Measurements from ENCODE around the gene PRPF18.
"Not testable (repeated sequence)": the region's sequence is repeated elsewhere in the genome, so short reads cannot be mapped to it uniquely, and the experiment has no call there.

PRPF18 gene, protein sequence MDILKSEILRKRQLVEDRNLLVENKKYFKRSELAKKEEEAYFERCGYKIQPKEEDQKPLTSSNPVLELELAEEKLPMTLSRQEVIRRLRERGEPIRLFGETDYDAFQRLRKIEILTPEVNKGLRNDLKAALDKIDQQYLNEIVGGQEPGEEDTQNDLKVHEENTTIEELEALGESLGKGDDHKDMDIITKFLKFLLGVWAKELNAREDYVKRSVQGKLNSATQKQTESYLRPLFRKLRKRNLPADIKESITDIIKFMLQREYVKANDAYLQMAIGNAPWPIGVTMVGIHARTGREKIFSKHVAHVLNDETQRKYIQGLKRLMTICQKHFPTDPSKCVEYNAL

DNA sequence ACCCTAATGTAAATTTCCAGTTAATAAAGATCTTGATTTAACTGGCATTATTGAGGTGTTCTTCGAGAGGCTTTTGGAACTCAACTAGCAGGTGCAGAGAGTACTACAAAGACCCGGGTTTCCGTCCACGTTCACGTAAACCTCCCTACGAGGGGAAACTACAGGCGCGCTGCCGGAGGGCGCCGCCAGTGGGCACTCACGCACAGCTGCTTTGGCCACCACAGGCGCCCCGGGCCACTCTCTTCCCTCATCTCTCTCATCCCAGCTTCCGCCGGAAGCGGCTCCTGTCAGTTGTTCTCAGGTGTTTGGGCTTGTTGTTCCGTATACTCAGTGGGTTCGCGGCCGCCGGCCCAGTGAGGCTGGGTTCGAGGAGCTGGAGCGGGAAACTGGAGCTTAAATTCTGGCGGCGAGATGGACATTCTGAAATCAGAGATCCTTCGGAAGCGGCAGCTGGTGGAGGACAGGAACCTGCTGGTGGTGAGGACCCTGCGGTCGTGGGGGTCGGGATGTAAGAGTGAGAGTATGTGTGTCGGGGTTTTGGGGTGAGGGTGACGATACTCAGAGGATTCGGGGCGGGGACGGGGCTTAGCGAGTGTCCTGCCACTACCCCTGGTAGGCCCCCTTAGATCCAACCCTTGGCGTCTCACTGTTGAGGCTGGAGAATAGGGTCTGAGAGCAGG, at the start of gene PRPF18:
PRPF18 (plus strand) TSS at position 290 of the 680 bp plus-strand sequence; CDS start at position 412, 122 bp downstream.
- peak within 1 kb of the TSS; percentile 98 for H3K27ac Mint-ChIP-seq
- peaks cover 18% of the 10 kb centered on the region for H3K27me3 Mint-ChIP-seq (ENCODE audit: low read depth)
- H3K4me3 Mint-ChIP-seq, result peak within 1 kb of the TSS; percentile 100
- H3K9me3 Mint-ChIP-seq, result no peaks in the 10 kb centered on the region
- H3K36me3 Mint-ChIP-seq (ENCODE audit: low read depth), result peaks cover 11% of the 10 kb centered on the region
- H3K4me1 Mint-ChIP-seq (ENCODE audit: low read depth), result peaks cover 21% of the 10 kb centered on the region

DNA sequence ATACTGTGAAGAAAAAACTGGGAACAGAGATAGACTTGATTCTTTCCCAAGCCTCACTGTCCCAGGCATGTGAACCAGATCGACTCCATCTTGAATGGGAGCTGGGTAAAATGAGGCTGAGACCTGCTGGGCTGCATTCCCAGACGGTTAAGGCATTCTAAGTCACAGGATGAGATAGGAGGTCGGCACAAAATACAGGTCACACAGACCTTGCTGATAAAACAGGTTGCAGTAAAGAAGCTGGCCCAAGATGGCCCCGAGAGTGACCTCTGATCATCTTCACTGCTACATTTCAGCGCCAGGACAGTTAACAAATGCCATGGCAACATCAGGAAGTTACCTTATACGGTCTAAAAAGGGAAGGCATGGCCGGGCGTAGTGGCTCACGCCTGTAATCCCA, 48.8 kb upstream of the PRPF18 start:
- not testable (repeated sequence) for H3K9me3 Mint-ChIP-seq; H3K4me3 Mint-ChIP-seq; H3K4me1 Mint-ChIP-seq (ENCODE audit: low read depth); H3K27ac Mint-ChIP-seq; H3K36me3 Mint-ChIP-seq (ENCODE audit: low read depth)
- H3K27me3 Mint-ChIP-seq (ENCODE audit: low read depth), result peaks cover 30% of the 10 kb centered on the region

DNA sequence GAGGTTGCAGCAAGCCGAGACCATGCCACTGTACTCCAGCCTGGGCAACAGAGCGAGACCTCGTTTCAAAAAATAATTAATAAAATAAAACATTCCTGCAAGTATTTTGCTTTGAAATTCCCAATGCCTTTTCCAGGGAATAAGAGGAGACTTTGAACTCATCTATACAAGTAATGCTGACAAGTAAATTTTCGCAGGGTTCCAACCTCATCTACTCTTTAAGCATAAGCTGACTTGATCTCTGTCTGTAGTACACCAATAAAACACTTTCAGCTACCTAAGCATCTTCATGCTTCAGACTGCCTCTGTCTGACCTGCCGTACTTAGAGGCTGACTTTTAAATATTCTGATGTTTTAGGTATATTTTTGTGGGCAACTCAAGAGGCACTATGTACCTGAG, 44.2 kb upstream of the PRPF18 start:
- peaks cover 29% of the 10 kb centered on the region for H3K27me3 Mint-ChIP-seq (ENCODE audit: low read depth)
- H3K4me1 Mint-ChIP-seq (ENCODE audit: low read depth), result no peaks in the 10 kb centered on the region
- no peak overlapping the region for H3K4me3 Mint-ChIP-seq
- no peaks in the 10 kb centered on the region for H3K36me3 Mint-ChIP-seq (ENCODE audit: low read depth)
- no peaks in the 10 kb centered on the region for H3K9me3 Mint-ChIP-seq
- H3K27ac Mint-ChIP-seq, result no peak overlapping the region

DNA sequence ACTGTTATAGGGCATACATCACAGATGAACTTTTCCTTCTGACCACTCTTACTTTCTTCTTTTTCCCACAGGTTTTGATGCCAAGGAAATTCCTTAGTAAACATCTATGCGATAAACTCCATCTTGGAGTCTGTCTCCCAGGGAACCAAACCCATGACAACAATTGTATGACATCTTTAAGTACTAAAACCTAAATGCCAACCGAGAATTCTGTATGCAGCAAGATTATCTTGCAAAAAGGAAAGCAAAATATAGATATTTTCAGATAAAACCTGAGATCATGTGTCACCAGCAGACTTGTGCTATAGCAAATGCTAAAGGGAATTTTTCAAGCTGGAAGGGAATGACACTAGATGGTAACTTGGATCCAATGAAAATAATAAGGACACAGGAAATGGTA, 36.0 kb upstream of the PRPF18 start:
- Mint-ChIP-seq H3K27me3 (ENCODE audit: low read depth) (peaks cover 22% of the 10 kb centered on the region), H3K36me3 (ENCODE audit: low read depth) (no peaks in the 10 kb centered on the region), H3K4me1 (ENCODE audit: low read depth) (no peaks in the 10 kb centered on the region), H3K9me3 (peaks cover 4% of the 10 kb centered on the region), H3K27ac (no peak overlapping the region), H3K4me3 (no peak overlapping the region)

DNA sequence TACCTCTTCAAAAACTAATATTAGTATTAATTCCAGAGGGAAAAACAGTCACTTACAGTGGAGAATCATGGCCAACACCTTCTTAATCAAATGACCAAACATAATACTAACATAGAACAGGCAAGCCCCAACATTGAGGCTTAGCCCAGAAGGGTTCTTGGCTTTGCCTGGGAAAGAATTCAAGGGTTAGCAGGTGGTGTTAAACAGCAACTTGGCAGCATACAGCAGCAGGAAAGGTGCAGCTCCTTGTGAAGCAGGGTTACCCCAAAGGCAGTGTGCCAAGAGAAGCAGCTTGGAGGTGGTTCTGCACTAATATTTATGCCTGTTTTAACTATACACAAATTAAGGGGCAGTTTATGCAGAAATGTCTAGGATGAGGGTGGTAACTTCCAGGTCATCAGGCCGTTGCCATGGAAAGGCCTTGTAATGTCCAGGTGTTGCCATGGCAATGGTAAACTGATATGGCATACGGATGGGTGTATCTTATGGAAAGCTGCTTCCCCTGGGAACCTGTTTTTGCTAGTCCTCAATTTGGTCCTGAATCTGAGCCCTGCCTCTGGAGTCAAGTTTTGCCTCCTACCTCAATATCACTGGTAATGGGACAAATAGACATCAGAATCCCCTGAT, 30.8 kb upstream of the PRPF18 start:
- H3K9me3 Mint-ChIP-seq, result no peaks in the 10 kb centered on the region
- no peak overlapping the region for H3K27ac Mint-ChIP-seq
- peaks cover 2% of the 10 kb centered on the region for H3K4me1 Mint-ChIP-seq (ENCODE audit: low read depth)
- peaks cover 4% of the 10 kb centered on the region for H3K27me3 Mint-ChIP-seq (ENCODE audit: low read depth)
- H3K36me3 Mint-ChIP-seq (ENCODE audit: low read depth), result no peaks in the 10 kb centered on the region
- no peak overlapping the region for H3K4me3 Mint-ChIP-seq

DNA sequence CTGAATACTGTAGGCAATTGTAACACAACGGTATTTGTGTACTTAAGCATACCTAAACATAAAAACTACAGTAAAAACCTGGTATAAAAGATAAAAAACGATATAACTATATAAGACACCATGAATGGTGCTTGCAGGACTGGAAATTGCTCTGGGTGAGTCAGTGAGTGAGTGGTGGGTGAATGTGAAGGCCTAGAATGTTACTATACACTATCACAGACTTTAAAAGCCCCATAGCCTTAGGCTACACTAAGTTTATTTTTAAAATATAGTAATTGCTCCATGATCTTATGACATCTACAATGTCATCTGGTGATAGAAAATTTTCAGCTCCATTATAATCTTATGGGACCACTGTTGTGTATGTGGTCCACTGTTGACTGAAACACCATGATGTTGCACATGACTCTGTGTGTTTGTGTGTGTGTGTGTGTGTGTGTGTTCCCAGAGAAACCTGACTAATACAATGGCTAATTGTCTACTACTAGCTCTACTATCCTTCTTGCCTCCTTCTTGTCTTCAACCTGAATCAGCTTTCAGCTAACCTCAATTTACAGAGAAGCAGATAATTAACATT, 27.6 kb upstream of the PRPF18 start:
- H3K36me3 Mint-ChIP-seq (ENCODE audit: low read depth), result no peaks in the 10 kb centered on the region
- no peak overlapping the region for H3K4me3 Mint-ChIP-seq
- no peak overlapping the region for H3K27ac Mint-ChIP-seq
- H3K9me3 Mint-ChIP-seq, result no peaks in the 10 kb centered on the region
- H3K4me1 Mint-ChIP-seq (ENCODE audit: low read depth), result peaks cover 2% of the 10 kb centered on the region
- no peaks in the 10 kb centered on the region for H3K27me3 Mint-ChIP-seq (ENCODE audit: low read depth)

DNA sequence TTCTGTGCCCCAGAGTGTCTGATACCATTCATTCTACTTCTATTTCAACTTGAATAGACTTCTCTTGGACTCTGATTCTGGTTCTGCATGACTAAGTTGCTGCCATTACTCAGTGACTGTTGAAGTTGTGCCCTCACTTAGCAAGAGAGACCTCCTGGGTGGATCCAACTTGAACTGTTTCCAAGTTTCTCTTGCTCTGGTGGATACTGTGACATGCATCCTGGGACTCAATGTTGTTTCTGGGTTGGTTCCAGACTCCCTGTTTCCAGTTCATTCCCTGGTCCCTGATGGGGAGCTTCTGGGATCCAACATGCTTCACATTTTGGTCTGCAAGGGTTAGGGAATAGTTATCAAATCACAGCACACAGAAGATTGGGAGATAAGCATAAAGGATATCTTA, 26.2 kb upstream of the PRPF18 start:
- peaks cover 2% of the 10 kb centered on the region for H3K4me1 Mint-ChIP-seq (ENCODE audit: low read depth)
- no peak overlapping the region for H3K27ac Mint-ChIP-seq
- no peaks in the 10 kb centered on the region for H3K27me3 Mint-ChIP-seq (ENCODE audit: low read depth)
- H3K36me3 Mint-ChIP-seq (ENCODE audit: low read depth), result no peaks in the 10 kb centered on the region
- H3K4me3 Mint-ChIP-seq, result no peak overlapping the region
- no peaks in the 10 kb centered on the region for H3K9me3 Mint-ChIP-seq

DNA sequence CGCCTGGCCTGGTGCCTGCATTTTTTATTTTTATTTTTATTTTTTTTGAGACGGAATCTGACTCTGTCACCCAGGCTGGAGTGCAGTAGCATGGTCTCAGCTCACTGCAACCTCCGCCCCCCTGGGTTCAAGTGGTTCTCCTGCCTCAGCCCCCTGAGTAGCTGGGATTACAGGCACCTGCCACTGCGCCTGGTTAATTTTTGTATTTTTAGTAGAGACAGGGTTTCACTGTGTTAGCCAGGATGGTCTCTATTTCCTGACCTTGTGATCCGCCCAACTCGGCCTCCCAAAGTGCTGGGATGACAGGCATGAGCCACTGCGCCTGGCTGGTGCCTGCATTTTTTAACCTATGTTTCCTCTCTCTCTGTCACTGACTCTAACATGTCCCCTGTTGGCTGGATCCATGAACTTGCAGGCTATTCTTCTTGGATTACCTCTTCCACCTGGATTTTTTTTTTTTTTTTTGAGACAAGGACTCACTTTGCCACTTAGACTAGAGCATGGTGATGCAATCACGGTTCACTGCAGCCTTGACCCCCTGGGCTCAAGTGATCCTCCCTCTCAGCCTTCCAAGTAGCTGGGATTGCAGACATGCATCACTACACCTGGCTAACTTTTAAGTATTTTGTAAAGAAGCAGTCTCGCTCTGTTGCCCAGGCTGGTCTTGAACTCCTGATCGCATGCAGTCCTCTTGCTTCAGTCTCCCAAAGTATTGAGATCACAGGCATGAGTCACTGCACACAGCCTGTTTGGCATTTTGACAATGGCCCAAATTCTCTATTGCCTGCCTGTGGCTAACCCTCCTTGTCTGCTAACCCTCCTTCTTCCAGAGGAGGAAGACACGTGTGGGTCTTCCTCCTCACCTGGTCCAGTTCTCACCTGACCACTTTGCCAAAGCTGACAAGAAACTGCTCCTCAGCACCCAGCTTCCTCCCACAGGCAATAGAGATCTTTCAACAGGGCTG, 23.0 kb upstream of the PRPF18 start:
- no peaks in the 10 kb centered on the region for H3K4me1 Mint-ChIP-seq (ENCODE audit: low read depth)

DNA sequence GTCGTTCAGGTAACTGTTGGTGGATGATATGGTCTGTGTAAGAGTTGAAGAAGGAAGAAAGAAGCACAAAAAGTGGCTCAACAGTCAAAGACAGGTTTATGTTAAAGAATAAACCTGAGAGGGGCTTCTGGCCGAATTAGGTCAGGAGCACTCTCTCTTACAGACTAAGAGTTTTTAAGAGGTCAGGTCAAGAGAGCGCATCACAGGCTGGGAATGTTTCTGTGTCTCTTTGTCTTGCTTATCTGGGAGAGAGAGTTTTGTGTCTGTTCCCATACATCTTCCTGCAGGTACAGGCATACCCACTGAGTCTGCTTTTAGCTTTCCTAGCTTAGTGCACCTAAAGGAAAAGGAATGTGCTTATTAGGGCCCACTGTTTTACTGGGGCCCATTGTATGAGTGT, 22.2 kb upstream of the PRPF18 start:
- H3K27ac Mint-ChIP-seq, result no peak overlapping the region
- no peaks in the 10 kb centered on the region for H3K4me1 Mint-ChIP-seq (ENCODE audit: low read depth)
- no peaks in the 10 kb centered on the region for H3K27me3 Mint-ChIP-seq (ENCODE audit: low read depth)
- H3K36me3 Mint-ChIP-seq (ENCODE audit: low read depth), result no peaks in the 10 kb centered on the region
- H3K4me3 Mint-ChIP-seq, result no peak overlapping the region
- H3K9me3 Mint-ChIP-seq, result no peaks in the 10 kb centered on the region

More for the DNA sequence above, 23.0 kb upstream of the PRPF18 start:
- H3K27me3 Mint-ChIP-seq (ENCODE audit: low read depth), result no peaks in the 10 kb centered on the region
- H3K9me3 Mint-ChIP-seq, result no peaks in the 10 kb centered on the region
- H3K27ac Mint-ChIP-seq, result no peak overlapping the region
- H3K36me3 Mint-ChIP-seq (ENCODE audit: low read depth), result no peaks in the 10 kb centered on the region
- H3K4me3 Mint-ChIP-seq, result no peak overlapping the region

DNA sequence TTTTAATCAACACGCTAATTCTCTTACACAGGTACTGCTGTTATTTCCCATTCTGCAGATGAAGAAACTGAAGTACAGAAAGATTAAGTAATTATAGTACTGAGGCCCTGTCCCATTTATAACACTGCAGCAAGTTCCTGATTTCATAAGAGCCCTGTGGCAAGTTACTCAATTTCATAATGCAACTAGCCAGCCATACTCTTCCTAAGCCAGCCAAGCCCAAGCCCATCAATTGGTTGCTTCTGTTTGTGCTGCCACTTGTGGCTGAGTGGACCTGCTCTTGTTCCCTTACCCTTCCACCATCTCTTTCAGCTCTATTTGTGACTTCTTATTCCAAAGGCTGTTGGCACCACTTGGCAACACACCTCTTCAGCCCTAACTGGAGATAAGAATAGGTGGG, 19.7 kb upstream of the PRPF18 start:
- Mint-ChIP-seq H3K27ac (no peak overlapping the region), H3K36me3 (ENCODE audit: low read depth) (no peaks in the 10 kb centered on the region), H3K4me3 (no peak overlapping the region), H3K9me3 (no peaks in the 10 kb centered on the region), H3K4me1 (ENCODE audit: low read depth) (no peaks in the 10 kb centered on the region), H3K27me3 (ENCODE audit: low read depth) (no peaks in the 10 kb centered on the region)

DNA sequence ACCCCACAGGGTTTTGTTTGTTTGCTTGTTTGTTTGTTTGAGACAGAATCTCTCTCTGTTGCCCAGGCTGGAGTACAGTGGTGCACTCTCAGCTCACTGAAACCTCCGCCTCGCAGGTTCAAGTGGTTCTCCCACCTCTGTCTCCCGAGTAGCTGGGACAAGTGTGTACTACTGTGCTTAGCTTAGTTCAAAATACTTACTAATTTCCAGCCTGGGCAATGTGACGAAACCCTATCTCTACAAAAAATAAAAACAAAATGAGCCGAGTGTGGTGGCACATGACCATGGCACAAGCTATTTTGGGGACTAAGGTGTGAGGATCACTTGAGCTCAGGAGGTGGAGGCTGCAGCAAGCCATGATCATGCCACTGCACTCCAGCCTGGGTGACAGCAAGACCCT, 15.2 kb upstream of the PRPF18 start:
- Mint-ChIP-seq H3K27me3 (ENCODE audit: low read depth) (peaks cover 7% of the 10 kb centered on the region), H3K4me1 (ENCODE audit: low read depth) (no peaks in the 10 kb centered on the region), H3K4me3 (no peak overlapping the region), H3K36me3 (ENCODE audit: low read depth) (no peaks in the 10 kb centered on the region), H3K27ac (no peak overlapping the region), H3K9me3 (no peaks in the 10 kb centered on the region)

DNA sequence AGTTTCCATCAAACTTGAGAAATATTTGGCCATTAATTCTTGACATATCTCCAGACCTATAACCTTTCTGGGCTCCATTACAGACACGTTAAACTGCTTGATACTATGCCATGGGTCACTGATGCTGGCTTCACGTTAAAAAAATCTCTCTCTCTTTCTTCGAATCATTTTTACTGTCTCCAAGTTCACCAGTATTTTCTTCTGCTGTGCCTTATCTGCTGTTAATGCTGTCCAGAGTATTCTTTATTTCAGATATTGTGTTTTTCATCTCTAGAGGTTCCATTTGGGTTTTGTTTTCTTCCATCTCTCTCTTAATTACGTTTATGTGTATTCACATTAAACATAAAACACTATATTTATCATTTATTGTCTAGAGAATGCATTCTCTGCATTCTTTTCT, 12.8 kb upstream of the PRPF18 start:
- H3K27ac Mint-ChIP-seq, result no peak overlapping the region
- no peaks in the 10 kb centered on the region for H3K4me1 Mint-ChIP-seq (ENCODE audit: low read depth)
- H3K4me3 Mint-ChIP-seq, result no peak overlapping the region
- H3K9me3 Mint-ChIP-seq, result no peaks in the 10 kb centered on the region
- peaks cover 7% of the 10 kb centered on the region for H3K27me3 Mint-ChIP-seq (ENCODE audit: low read depth)
- H3K36me3 Mint-ChIP-seq (ENCODE audit: low read depth), result no peaks in the 10 kb centered on the region

DNA sequence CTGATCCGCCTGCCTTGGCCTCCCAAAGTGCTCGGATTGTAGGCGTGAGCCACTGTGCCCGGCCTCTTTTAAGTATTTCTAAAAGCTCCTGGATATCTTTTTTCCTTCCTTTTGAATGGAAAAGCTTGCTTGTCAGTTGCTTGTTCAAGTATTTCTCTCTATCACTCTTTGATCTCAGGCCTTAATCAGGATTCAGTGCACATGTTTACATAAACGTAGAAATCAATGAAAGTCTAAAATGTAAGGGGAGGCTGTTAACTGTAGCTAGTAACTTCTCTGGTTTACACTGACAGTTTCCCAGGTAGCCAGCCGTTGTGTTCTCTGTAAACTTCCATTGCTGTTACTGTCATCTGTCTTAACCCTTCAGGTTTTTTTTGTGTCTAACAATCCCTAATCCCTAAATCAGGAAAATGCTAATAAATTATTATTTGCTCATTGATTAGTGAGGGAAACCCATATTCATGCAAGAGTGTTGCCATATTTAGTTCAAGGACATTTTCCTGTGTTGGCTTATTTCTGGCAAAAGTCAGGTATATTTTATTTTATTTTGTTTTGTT, 1.5 kb upstream of the PRPF18 start:
- Mint-ChIP-seq H3K27me3 (ENCODE audit: low read depth) (peaks cover 22% of the 10 kb centered on the region), H3K36me3 (ENCODE audit: low read depth) (peaks cover 7% of the 10 kb centered on the region), H3K9me3 (no peaks in the 10 kb centered on the region), H3K4me3 (no peak overlapping the region), H3K27ac (no peak overlapping the region), H3K4me1 (ENCODE audit: low read depth) (peaks cover 21% of the 10 kb centered on the region)

DNA sequence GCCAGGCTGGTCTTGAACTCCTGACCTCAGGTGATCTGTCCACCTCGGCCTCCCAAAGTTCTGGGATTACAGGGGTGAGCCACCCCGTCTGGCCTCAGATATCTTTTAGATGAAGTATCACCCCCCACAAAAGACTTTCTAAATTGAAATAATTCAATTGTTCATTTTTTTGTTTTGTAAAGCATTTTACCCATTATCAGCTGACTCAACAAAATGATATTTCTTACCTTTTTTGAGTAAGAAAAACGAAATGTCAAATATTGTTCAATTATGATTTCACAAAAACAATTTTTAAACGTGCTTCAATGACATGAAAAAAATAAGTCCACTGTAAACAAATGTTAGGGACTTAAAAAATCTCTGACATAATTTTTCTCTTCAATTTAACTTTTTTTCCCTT, 822 bp upstream of the PRPF18 start:
- Mint-ChIP-seq H3K4me1 (ENCODE audit: low read depth) (peaks cover 21% of the 10 kb centered on the region), H3K36me3 (ENCODE audit: low read depth) (peaks cover 7% of the 10 kb centered on the region), H3K27ac (no peak overlapping the region), H3K9me3 (no peaks in the 10 kb centered on the region), H3K27me3 (ENCODE audit: low read depth) (peaks cover 18% of the 10 kb centered on the region), H3K4me3 (no peak overlapping the region)
